PFSK-1 (cell line): ENCODE results near the gene CASS4.
A peak's percentile ranks its signal among the peaks of the same experiment; 100 is the strongest.

Experiments
- FOXP2 ChIP-seq: optimal IDR thresholded peaks from 2 replicates; pipeline ENCODE3; 2011; ENCODE audit warnings: borderline replicate concordance, control low read depth, inconsistent platforms; ENCODE audit not compliant: insufficient read depth; ENCODE audit errors: extremely low read length, extremely low read depth
- POLR2AphosphoS5 ChIP-seq: IDR thresholded peaks from 2 replicates; pipeline ENCODE4 v1.6.1; 2012; ENCODE audit warnings: low read depth, mild to moderate bottlenecking, control low read depth, low read length, moderate library complexity
- SIN3A ChIP-seq: IDR thresholded peaks from 2 replicates; pipeline ENCODE4 v1.6.1; 2012; ENCODE audit warnings: mild to moderate bottlenecking, low read length, moderate library complexity, borderline replicate concordance; ENCODE audit not compliant: insufficient read depth
- TAF1 ChIP-seq: IDR thresholded peaks from 2 replicates; pipeline ENCODE4 v1.6.1; 2012; ENCODE audit warnings: low read length, control low read depth, borderline replicate concordance; ENCODE audit not compliant: insufficient read depth
- TF ChIP-seq, protein P1 (sequence below), 2 experiments: IDR thresholded peaks; 2 replicates each; pipeline versions ENCODE4 v1.6.1 to v1.8.0; 2011 to 2012; ENCODE audit warnings: low read depth in 2 of 2, low read length in 2 of 2, control low read depth in 1 of 2, inconsistent platforms in 1 of 2, mild to moderate bottlenecking in 1 of 2, moderate library complexity in 1 of 2; ENCODE audit not compliant: insufficient read depth in 1 of 2

The CASS4 gene

DNA sequence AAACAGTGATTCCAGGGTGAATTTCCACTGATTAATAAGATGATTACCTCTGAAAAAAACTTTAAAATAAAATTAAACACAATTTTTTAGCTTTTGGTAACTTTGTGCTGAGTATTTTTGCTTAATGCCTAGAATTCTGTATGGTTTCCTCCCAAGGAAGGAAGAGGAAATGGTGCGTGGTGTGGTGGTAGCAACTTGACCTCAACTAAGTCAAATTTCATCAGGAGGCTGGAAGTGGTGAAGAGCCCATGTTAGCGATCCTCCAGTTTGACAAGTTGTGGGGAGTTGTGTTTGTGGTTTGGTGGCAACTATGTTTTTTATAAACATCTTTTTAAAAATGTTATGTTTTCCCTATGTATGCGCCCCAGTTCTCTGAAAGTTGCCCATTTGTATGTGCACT, 51.4 kb downstream of the CASS4 start:
- TF ChIP-seq FOXP2 = no peak
- no peak for TF ChIP-seq SIN3A
- no peak for TF ChIP-seq POLR2AphosphoS5
- TF ChIP-seq, protein P1, sequence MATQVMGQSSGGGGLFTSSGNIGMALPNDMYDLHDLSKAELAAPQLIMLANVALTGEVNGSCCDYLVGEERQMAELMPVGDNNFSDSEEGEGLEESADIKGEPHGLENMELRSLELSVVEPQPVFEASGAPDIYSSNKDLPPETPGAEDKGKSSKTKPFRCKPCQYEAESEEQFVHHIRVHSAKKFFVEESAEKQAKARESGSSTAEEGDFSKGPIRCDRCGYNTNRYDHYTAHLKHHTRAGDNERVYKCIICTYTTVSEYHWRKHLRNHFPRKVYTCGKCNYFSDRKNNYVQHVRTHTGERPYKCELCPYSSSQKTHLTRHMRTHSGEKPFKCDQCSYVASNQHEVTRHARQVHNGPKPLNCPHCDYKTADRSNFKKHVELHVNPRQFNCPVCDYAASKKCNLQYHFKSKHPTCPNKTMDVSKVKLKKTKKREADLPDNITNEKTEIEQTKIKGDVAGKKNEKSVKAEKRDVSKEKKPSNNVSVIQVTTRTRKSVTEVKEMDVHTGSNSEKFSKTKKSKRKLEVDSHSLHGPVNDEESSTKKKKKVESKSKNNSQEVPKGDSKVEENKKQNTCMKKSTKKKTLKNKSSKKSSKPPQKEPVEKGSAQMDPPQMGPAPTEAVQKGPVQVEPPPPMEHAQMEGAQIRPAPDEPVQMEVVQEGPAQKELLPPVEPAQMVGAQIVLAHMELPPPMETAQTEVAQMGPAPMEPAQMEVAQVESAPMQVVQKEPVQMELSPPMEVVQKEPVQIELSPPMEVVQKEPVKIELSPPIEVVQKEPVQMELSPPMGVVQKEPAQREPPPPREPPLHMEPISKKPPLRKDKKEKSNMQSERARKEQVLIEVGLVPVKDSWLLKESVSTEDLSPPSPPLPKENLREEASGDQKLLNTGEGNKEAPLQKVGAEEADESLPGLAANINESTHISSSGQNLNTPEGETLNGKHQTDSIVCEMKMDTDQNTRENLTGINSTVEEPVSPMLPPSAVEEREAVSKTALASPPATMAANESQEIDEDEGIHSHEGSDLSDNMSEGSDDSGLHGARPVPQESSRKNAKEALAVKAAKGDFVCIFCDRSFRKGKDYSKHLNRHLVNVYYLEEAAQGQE (IDR thresholded peaks at IDR 0.05; ENCODE audit: insufficient read depth in 1 of 2, low read depth in 2 of 2, low read length in 2 of 2) = no peak
- TF ChIP-seq TAF1 = no peak

DNA sequence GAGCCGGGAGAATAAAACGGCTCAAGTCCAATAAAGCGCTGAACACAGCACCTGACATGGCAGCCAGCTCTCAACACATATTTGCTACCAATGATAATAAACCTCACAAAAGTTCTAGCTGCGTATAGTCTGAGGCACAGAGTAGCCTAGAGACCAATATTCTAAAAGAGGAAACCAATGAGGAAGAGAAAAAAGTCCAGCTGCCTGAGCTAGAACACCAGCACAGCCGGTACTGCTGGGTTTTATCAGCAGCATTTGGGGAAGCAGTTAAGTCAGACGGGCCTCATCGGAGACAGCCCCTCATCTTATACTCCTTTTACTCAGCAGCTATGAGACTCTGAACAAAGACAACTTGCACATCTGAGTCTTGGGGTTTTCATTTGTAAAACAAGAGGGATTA, 53.9 kb downstream of the CASS4 start:
- TF ChIP-seq TAF1 = no peak
- TF ChIP-seq, protein P1 (IDR thresholded peaks at IDR 0.05; ENCODE audit: insufficient read depth in 1 of 2, low read depth in 2 of 2, low read length in 2 of 2) = no peak
- TF ChIP-seq FOXP2 = no peak
- no peak for TF ChIP-seq POLR2AphosphoS5
- no peak for TF ChIP-seq SIN3A

DNA sequence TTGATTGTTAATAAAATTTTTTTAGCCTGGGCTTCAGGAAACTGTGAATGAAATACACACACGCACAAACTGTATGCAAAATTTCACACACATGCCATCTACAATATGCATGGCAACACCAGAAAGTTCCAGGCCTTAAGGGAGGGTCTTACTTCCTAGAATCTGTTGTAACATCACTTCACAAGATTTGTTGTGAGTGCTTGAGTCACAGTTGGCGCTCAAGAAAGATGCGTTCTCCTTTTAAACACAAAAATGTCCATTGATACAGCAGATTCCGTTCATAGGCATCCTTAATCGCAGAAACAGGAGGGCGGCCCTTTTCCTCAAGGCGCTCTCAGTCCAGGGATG, 55.9 kb downstream of the CASS4 start:
- TF ChIP-seq FOXP2 = no peak

DNA sequence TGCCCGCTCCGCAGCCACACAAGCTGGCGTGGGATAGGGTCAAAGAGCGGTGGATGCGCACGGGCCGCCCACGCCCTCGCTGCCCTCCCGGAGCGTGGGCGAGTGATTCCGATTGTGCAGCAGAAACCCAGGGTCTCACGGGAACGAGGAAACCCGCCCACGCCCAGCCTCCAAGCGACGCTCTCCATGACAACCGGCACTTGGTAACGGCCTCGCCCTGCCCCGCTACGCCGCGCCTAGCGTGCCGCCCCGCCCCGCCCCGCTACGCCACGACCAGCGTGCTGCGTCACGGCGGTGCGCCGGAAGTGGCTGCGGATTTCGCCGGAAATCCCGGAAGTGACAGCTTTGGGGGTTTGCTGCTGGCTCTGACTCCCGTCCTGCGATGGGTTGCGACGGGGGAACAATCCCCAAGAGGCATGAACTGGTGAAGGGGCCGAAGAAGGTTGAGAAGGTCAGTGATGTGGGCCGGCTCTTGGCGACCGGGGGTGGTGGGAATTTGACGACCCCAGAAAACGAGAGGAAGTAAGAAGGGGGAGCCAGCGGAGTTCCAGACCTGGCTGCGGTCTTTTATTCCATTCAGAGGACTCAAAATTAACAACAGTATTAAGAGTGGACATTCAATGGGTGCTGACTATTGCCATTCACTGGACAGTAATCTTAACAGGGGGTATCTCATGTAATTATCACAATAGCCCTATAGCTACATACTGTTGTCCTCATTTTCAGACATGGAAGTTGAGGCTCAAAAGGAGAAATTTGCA, 56.4 kb downstream of the CASS4 start, which contains the start of gene RTF2:
Gene RTF2, plus strand, starts transcription at position 312 of the 761 bp plus-strand sequence. Its CDS starts 71 bp downstream, at position 383.
- TF ChIP-seq FOXP2 (peak; percentile 88), POLR2AphosphoS5 (peak; percentile 76; the same call in 1 of the 2 replicates), TAF1 (peak; percentile 59; the same call in 1 of the 2 replicates), SIN3A (peak; percentile 73)
- TF ChIP-seq, protein P1 (IDR thresholded peaks at IDR 0.05; ENCODE audit: insufficient read depth in 1 of 2, low read depth in 2 of 2, low read length in 2 of 2) = no peak

DNA sequence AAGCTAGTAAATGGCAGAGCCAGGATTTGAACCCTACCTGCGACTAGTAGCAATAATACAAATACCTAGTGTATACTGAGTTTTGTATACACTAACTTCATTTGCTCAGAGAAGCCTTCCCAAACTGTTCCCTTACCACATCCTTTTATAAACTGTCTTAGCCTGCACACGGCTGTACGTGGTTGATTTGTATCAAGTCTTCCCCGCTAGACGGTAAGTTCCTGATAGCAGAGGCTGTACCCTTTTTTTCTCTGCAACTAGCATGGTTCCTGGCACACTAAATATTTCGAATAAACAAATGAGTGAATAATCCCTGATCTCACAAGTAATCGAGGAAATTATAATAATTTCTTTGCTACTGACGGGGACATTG, 57.0 kb downstream of the CASS4 start:
- TF ChIP-seq TAF1 (no peak), SIN3A (no peak), POLR2AphosphoS5 (no peak), FOXP2 (no peak)
- TF ChIP-seq, protein P1 (IDR thresholded peaks at IDR 0.05; ENCODE audit: insufficient read depth in 1 of 2, low read depth in 2 of 2, low read length in 2 of 2) = no peak
